Mucosa of rectum (tissue), 2 donors: ENCODE measurements around the gene KRT86.
"Not testable (repeated sequence)": the region's sequence is repeated elsewhere in the genome, so short reads cannot be mapped to it uniquely, and the experiment has no call there.

Experiments
- H3K27ac ChIP-seq, 2 donors: one replicate each; pipeline ENCODE4 v1.7.0; 2013; ENCODE audit warnings: inconsistent platforms in 2 of 2, low read depth in 2 of 2, low read length in 2 of 2
- H3K27me3 ChIP-seq, 2 donors: one replicate each; pipeline ENCODE4 v1.7.0; 2013; ENCODE audit warnings: low read length in 2 of 2; ENCODE audit not compliant: control insufficient read depth in 2 of 2, insufficient read depth in 2 of 2
- H3K36me3 ChIP-seq, 2 donors: one replicate each; pipeline ENCODE4 v1.7.0; 2013; ENCODE audit warnings: low read length in 2 of 2; ENCODE audit not compliant: control insufficient read depth in 2 of 2, insufficient read depth in 2 of 2
- H3K4me1 ChIP-seq, 2 donors: one replicate each; pipeline ENCODE4 v1.7.0; 2013; ENCODE audit warnings: low read length in 2 of 2, mild to moderate bottlenecking in 1 of 2; ENCODE audit not compliant: control insufficient read depth in 2 of 2, insufficient read depth in 2 of 2
- H3K4me3 ChIP-seq, 2 donors: one replicate each; pipeline ENCODE4 v1.7.0; 2013; ENCODE audit warnings: low read length in 2 of 2
- H3K9ac ChIP-seq, 2 donors: one replicate each; pipeline ENCODE4 v1.7.0; 2013; ENCODE audit warnings: low read length in 2 of 2, low read depth in 1 of 2, mild to moderate bottlenecking in 1 of 2
- H3K9me3 ChIP-seq, 2 donors: one replicate each; pipeline ENCODE4 v1.7.0; 2013; ENCODE audit warnings: low read length in 2 of 2; ENCODE audit not compliant: control insufficient read depth in 2 of 2
- donor health status: healthy.
- donor health status: Normal muscosa, but diverticular disease.

KRT86 gene

DNA sequence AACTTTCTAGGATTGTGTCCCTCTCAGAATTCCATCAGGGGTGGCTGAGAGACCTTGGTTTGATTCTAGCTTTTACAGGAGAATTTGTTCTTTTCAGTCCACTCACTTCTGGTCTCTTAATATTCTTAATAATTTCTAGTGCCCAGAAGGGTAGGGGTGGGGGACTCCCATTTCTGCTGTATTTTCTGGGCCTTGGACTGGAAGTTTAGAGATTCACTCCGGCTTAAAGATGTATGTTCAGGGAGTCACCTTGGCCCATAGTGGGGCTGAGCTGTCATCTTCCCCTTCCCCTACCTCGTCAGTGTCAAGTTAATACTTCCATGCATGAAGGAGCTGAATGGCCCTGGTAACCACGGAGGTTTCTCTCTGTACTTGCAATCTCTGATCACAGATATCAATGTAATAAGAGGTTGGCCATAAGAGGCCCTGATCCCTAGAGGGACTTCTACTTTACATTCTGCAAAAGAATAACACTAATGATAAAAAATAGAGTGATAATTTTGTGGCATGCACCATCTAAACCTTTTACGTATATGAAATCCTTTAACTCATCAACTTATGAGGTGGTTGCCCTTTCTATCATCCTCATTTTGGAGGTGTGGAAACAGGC, 10.2 kb downstream of the KRT86 start:
- Histone ChIP-seq H3K27ac (no peak overlapping the region), H3K36me3 (no peaks in the 10 kb centered on the region), H3K9me3 (no peaks in the 10 kb centered on the region), H3K27me3 (peaks cover 0 to 2% of the 10 kb centered on the region in 2 donors), H3K4me1 (peaks cover 0 to 3% of the 10 kb centered on the region in 2 donors), H3K4me3 (no peak overlapping the region), H3K9ac (no peak overlapping the region)

DNA sequence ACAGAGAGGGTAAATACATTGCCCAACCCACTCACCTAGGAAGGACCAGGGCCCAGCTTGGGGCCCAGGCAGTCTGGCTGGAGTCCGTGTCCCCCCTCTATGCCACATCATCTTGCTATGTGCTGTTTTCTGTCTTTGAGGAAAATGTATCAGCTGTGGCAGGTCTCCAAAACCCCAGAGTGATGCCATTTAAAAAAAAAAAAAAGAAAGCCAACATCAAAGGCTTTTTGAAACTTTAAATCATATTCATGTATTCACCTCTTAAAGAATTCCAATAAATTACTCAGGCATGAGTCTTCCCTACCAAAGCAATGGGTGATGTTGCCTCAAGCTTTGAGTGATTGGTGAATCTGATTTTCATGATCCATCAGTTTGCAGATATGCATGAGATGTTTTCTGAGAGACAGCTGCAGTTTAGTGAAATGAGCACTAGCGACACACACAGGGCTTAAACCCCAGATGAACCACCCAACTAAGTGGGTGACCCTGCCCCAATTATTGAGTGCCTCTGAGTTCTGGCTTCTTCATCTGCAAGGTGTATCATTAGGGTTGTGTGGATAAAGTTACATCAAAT, 10.8 kb downstream of the KRT86 start:
- Histone ChIP-seq H3K4me3 (no peak overlapping the region), H3K36me3 (no peaks in the 10 kb centered on the region), H3K27me3 (peaks cover 0 to 2% of the 10 kb centered on the region in 2 donors), H3K9ac (no peak overlapping the region), H3K9me3 (no peaks in the 10 kb centered on the region), H3K27ac (no peak overlapping the region), H3K4me1 (peaks cover 0 to 3% of the 10 kb centered on the region in 2 donors)

DNA sequence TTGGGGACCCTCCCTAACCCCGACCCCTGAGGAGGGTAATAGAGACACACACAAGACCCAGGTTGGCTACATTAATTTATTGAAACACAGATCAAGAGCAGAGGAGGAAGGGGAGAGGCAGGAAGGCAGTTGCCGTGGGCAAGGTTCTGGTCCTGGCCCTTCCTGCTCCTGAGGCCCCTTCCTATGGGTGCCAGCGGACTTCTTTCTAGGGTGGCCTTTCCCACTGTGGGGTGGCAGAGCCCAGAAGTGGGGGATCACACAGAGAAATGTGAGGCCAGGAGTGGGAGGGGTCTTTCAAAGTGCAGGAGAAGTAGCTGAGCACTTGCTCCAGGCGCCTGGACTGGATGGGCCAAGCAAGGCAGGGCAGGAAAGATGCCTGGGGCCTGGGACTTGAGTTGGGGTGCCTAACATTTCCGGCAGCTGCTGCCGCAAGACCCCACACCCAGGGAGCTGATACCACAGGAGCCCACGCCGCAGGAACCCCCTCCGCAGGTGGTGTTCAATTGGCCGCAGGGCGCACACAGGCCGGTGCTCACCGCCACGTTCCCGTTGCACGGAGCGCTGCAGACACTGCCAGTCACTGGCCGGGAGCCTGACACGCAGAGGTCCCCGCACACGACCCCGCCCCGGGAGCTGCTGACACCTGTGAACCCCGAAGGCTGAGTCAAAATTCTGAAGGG, 11.5 kb downstream of the KRT86 start:
- H3K4me1 ChIP-seq, result peaks cover 0 to 3% of the 10 kb centered on the region in 2 donors

DNA sequence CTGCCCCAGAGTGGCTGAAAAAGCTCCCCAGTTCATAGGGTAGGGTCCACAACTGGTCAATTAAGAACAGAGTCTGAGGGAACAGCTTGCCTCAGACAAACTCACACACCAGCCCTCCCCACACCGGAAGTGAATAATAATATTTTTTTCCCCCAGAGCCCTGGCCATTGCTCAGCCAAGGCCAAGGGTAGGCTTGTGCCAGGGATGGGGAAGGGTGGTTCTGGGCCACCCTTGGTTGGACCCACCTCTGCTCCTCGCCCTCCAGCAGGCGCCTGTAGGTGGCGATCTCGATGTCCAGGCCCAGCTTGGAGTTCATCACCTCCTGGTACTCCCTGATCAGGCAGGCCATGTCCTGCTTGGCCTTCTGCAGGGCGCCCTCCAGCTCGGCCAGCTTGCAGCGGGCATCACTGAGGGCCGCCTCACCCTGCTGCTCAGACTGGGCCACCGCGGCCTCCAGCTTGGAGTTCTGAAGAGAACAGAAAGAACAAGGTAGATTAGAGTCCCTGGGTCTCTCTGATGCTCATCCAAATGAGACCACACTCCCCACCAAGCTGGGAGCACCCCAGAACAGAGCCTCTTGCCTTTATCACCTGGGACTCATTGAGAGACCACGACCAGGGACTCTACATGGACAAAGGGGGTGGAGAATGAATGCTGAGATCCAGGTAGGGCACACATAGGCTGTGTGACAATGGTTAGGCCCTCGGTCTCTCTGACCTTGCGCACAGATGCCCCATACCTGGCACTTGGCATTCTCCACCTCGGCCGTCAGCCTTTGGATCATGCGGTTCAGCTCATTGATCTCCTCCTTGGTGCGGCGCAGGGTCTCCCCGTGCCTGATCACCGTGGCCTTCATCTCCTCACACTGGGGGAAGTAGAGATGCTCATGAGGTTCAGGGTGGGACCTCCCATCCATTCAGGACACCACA, 12.7 kb downstream of the KRT86 start:
- not testable (repeated sequence) for H3K4me3 ChIP-seq, H3K9me3 ChIP-seq, H3K27me3 ChIP-seq, H3K4me1 ChIP-seq, H3K27ac ChIP-seq, H3K36me3 ChIP-seq, H3K9ac ChIP-seq

More for the DNA sequence above, 11.5 kb downstream of the KRT86 start:
- no peak overlapping the region for H3K27ac ChIP-seq
- H3K27me3 ChIP-seq, result peaks cover 0 to 2% of the 10 kb centered on the region in 2 donors
- H3K9ac ChIP-seq, result no peak overlapping the region
- H3K4me3 ChIP-seq, result no peak overlapping the region
- H3K9me3 ChIP-seq, result no peaks in the 10 kb centered on the region
- no peaks in the 10 kb centered on the region for H3K36me3 ChIP-seq

DNA sequence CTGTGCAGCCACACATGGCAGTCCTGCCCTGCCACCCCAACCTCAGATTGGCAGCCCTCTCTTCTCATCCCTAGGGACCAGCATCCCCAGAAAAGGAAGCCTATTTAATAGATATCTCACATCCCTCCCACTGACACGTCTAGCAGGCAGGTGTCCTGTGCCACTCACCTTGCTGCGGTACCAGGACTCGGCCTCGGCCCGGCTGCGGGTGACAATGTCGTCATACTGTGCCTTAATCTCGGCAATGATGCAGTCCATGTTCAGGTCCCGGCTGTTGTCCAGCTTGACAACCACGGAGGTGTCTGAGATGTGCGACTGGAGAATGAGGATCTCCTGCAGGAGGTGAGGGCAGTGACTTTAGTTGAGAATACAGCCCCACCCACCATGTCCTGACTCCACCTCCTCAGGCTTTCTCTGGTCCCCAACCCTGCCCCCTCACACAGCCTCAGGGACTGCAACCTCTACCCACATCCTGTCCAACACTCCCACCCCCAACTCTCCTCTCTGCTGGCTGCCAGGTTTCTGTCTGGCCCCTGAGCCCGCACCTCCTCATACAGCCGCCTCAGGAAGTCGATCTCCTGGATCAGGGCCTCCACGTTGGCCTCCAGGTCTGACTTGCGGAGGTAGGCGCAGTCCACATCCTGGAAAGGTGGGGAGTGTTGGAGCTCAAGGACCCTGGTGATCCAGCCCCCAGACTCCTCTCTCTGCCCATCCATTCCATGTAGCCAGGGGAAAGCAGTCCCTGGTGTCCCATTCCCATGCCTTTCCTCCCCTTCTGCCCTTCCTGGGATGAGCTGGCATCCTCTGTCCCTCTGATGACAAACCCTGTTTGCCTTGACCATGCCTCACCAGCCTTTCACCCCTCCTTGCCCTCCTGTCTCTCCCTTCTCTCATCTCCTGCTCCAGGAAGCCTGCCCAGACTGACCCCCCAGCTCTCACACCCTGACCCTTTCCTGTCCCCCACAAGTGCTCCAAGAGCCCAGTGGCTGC, 13.7 kb downstream of the KRT86 start:
- not testable (repeated sequence) for H3K27me3 ChIP-seq, H3K4me1 ChIP-seq, H3K27ac ChIP-seq, H3K9me3 ChIP-seq, H3K36me3 ChIP-seq, H3K4me3 ChIP-seq, H3K9ac ChIP-seq

DNA sequence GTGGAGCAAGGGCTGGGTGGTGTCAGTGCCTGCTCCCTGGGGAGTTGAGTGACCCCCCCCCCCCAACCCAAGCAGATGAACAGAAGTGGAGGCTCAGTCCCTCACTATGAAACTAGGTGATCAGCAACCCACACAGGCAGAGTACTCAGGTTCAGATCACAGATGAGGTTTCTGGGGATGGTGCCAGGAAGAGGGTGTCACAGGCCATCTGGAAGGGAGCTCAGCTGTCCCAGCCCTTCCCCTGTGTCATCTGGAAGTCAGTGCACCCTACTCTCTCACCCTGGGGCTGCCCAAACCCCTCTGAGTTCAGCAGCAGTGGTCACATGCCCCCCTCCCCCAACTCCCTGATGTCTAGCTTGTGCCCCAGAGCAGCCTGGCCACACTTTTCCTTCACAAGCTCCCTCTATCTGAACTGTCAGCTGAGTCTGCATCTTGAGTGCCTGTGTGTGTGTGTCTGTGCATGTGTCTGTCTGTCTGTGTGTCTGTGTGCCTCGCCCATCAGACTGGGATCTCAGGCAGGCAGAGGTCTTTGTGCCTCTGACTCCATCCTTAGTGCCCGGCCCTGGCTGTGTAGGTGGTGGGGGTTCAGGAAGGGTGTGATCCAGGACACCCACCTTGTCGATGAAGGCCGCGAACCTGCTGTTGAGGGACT, 16.2 kb downstream of the KRT86 start:
- H3K4me1 ChIP-seq, H3K36me3 ChIP-seq, H3K9me3 ChIP-seq, H3K27me3 ChIP-seq, H3K4me3 ChIP-seq, H3K27ac ChIP-seq, H3K9ac ChIP-seq: not testable (repeated sequence)

DNA sequence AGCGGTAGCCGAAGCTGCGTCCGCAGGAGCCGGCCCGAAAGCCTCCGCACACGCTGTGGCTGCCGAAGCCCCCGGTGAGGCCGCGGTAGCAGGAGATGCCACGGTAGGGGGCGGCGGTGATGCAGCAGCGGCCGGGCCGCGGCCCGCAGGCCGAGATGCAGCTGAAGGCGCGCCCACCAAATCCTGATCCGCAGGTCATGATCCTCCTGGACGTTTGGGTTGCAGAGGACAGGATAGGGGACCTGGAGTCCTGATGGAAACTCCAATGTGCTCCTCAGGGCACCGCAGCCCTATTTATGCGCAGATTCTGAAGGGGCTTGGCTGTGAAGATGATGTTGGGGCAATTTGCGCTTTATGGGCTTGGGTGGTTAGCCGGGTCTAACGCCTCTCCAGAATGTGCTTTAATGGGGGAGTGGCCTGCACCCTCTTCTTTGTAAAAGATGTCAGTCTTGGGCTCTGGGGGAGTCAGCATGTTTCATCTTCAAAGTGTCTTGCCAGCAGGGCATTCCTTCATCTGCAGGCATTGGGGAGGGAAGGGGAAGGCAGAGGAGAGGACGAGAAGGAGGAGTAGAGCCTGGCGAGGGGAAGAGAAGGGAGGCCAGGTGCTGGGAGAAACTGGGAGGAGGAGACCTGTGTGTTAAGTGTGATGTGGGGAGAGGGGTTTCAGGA, 17.0 kb downstream of the KRT86 start, which contains the start of gene KRT81:
KRT81 (minus strand) TSS at position 268 of the 669 bp plus-strand sequence; CDS start at position 199, 69 bp downstream.
- no peak within 1 kb of the TSS for H3K9ac ChIP-seq
- H3K27ac ChIP-seq, result no peak within 1 kb of the TSS
- no peaks in the 10 kb centered on the region for H3K4me1 ChIP-seq
- peaks cover 3 to 5% of the 10 kb centered on the region in 2 donors for H3K27me3 ChIP-seq
- no peak within 1 kb of the TSS for H3K4me3 ChIP-seq
- no peaks in the 10 kb centered on the region for H3K9me3 ChIP-seq
- no peaks in the 10 kb centered on the region for H3K36me3 ChIP-seq

DNA sequence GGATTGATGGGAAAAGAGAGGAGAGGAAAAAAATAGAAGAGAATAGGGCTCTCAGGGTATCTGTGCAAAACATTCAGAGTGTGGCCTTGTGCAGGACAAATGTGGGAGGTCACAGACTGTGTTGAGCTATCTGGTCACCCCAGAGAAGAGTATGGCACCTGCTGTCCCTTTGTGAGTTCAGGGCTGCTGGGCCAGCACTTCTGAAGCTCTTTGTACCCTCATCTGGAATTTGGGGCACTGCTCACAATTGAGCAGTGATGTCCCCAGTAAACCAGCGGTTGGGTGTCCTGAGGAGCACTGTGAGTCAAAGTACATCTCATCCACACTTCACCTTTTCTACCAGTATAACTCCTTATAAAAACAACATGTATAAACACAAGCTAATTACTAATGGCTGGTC, 19.5 kb downstream of the KRT86 start:
- H3K36me3 ChIP-seq, result no peaks in the 10 kb centered on the region
- H3K27ac ChIP-seq, result no peak overlapping the region
- no peaks in the 10 kb centered on the region for H3K4me1 ChIP-seq
- peaks cover 10% of the 10 kb centered on the region in 2 donors for H3K27me3 ChIP-seq
- H3K9me3 ChIP-seq, result no peaks in the 10 kb centered on the region
- H3K9ac ChIP-seq, result no peak overlapping the region
- H3K4me3 ChIP-seq, result no peak overlapping the region
